ENCODE results near the gene TMEM221.

DNA sequence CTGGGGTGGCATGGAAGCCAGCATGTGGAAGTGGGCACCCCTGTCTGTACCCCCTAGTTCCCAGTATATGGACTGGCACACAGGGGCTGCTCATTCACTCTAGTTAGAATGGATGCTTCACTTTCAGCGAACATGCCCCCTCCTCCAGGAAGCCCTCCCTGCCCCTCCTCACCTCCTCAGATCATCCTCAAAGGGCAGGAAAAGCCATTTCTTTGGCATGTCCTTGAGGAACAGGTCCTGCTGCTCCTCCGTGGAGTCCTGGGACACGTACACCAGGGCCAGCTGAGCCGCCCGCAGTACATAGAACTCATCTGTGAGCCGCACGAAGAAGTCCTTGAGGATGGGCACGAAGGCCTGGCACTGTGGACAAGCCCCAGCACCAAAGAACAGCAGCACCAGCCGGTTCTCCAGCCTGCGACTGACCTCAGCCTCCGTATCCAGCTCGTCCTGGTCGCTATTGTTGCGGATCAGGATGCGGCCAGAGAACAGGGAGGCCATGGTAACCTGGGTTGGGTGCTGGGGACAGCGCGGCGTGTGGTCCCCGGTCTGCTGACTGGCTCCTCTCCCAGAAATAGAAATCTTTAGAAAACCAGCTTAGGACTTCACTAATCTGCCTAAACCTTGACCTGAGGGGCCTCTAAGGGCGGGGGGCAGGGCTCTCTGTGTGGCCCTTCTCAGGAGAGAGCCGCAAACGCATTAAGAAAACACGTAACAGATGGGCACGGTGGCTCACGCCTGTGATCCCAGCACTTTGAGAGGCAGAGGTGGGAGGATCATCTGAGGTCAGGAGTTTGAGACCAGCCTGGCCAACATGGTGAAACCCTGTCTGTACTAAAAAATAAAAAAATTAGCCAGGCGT is 12.1 kb upstream of the TMEM221 start, which contains the start of gene NXNL1:
- TF ChIP-seq, protein P1, sequence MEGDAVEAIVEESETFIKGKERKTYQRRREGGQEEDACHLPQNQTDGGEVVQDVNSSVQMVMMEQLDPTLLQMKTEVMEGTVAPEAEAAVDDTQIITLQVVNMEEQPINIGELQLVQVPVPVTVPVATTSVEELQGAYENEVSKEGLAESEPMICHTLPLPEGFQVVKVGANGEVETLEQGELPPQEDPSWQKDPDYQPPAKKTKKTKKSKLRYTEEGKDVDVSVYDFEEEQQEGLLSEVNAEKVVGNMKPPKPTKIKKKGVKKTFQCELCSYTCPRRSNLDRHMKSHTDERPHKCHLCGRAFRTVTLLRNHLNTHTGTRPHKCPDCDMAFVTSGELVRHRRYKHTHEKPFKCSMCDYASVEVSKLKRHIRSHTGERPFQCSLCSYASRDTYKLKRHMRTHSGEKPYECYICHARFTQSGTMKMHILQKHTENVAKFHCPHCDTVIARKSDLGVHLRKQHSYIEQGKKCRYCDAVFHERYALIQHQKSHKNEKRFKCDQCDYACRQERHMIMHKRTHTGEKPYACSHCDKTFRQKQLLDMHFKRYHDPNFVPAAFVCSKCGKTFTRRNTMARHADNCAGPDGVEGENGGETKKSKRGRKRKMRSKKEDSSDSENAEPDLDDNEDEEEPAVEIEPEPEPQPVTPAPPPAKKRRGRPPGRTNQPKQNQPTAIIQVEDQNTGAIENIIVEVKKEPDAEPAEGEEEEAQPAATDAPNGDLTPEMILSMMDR (IDR thresholded peaks at IDR 0.05): no peak
- no peak for TF ChIP-seq POLR2A (IDR thresholded peaks at IDR 0.05)

Data from heart left ventricle (tissue), 13 donors.